Tibial nerve (tissue), 4 donors: ENCODE data around the gene MPND. TPM values are rescaled to one million over a fixed set of nuclear protein-coding genes. Genes with fewer than 3 reads are reported as not detected.

Experiments
- DNase-seq, 2 donors: peaks; one replicate each; pipeline ENCODE4 v3.0.0-alpha.2; 2019; ENCODE audit warnings: low spot score in 2 of 2
- H3K27ac ChIP-seq, 4 donors: fragments of 200-600 bp; sonication (generic) in 3 of 4; one replicate each; pipeline ENCODE4 v1.5.1; 2017 to 2019; ENCODE audit warnings: mild to moderate bottlenecking in 1 of 4
- H3K27me3 ChIP-seq, 2 donors: fragments of 200-600 bp; sonication (generic) in 1 of 2; one replicate each; pipeline versions ENCODE4 v1.5.1 to v1.6.0; 2017 to 2019
- H3K36me3 ChIP-seq, 3 donors: fragments of 200-600 bp; sonication (generic); one replicate each; pipeline ENCODE4 v1.5.1; 2018 to 2019
- H3K4me1 ChIP-seq, 4 donors: fragments of 200-600 bp; sonication (generic) in 3 of 4; one replicate each; pipeline ENCODE4 v1.5.1; 2017 to 2019
- H3K4me3 ChIP-seq, 4 donors: fragments of 200-600 bp; sonication (generic) in 3 of 4; one replicate each; pipeline ENCODE4 v1.5.1; 2017 to 2019; ENCODE audit warnings: mild to moderate bottlenecking in 1 of 4, moderate library complexity in 1 of 4
- H3K9me3 ChIP-seq, 4 donors: fragments of 200-600 bp; sonication (generic) in 3 of 4; one replicate each; pipeline ENCODE4 v1.5.1; 2017 to 2019
- CTCF ChIP-seq, 5 experiments: fragments of 200-600 bp in 3 of 5; fragments of 450-650 bp in 2 of 5; sonication (generic) in 3 of 5; IDR thresholded peaks; one replicate each; pipeline ENCODE4 v1.5.1; 2016 to 2019; ENCODE audit warnings: antibody characterized with exemption in 5 of 5, mild to moderate bottlenecking in 3 of 5, moderate library complexity in 2 of 5
- EP300 ChIP-seq, 2 donors: sonication (generic); formaldehyde crosslinking; IDR thresholded peaks; one replicate each; pipeline ENCODE4 v1.6.1; 2017; ENCODE audit warnings: antibody characterized with exemption in 2 of 2, mild to moderate bottlenecking in 1 of 2
- POLR2A ChIP-seq, 2 donors: fragments of 450-650 bp; IDR thresholded peaks; one replicate each; pipeline ENCODE4 v1.6.1; 2017; ENCODE audit warnings: antibody characterized with exemption in 2 of 2, mild to moderate bottlenecking in 2 of 2, moderate library complexity in 2 of 2
- WGBS, 2 donors: methylation state at CpG; one replicate each; pipeline ENCODE4 v1.1.5; 2018; 5-methylcytosine and 5-hydroxymethylcytosine counted together
- total RNA-seq, 4 donors: library from RNA; depleted of rRNA; stranded (reverse); fragments of >200 nt; gene quantifications; one replicate each; pipeline ENCODE4 v1.1.0, GENCODE V29; 2016

The MPND gene
- total RNA-seq, 4 donors from 2014 or later = 2.2 to 13.2 (median 6.6) TPM

GRCh38 chr19:4376991-4377781 lies 33.8 kb downstream of the MPND start:
- no peak for DNase-seq
- H3K36me3 ChIP-seq = no peaks in the 10 kb centered on the region
- H3K4me1 ChIP-seq = peaks cover 11 to 94% (median 71%) of the 10 kb centered on the region in 4 donors
- 64 to 74% methylated on average over 16 to 23 of the region's 23 CpGs for WGBS, 2 donors
- peak overlapping the region; percentile 55 to 100 (median 89) for H3K27ac ChIP-seq
- H3K9me3 ChIP-seq = no peaks in the 10 kb centered on the region
- no peaks in the 10 kb centered on the region for H3K27me3 ChIP-seq
- TF ChIP-seq EP300 (IDR thresholded peaks at IDR 0.05) = peak in 1 of 2 donors; percentile 36
- TF ChIP-seq POLR2A (IDR thresholded peaks at IDR 0.05) = no peak
- no peak overlapping the region for H3K4me3 ChIP-seq

GRCh38 chr19:4378886-4379285 lies 35.5 kb downstream of the MPND start:
- 91 to 92% methylated on average over 11 of the region's 11 CpGs for WGBS, 2 donors
- H3K27me3 ChIP-seq = no peaks in the 10 kb centered on the region
- H3K27ac ChIP-seq = peak overlapping the region; percentile 70 to 92 (median 78)
- no peak for DNase-seq
- no peaks in the 10 kb centered on the region for H3K9me3 ChIP-seq
- H3K4me1 ChIP-seq = peaks cover 3 to 93% (median 61%) of the 10 kb centered on the region in 4 donors
- no peak overlapping the region for H3K4me3 ChIP-seq
- no peaks in the 10 kb centered on the region for H3K36me3 ChIP-seq
- TF ChIP-seq CTCF (IDR thresholded peaks at IDR 0.05) (no peak), EP300 (IDR thresholded peaks at IDR 0.05) (no peak), POLR2A (IDR thresholded peaks at IDR 0.05) (no peak)

GRCh38 chr19:4379383-4380253 lies 36.3 kb downstream of the MPND start:
- TF ChIP-seq POLR2A (IDR thresholded peaks at IDR 0.05) = no peak
- TF ChIP-seq EP300 (IDR thresholded peaks at IDR 0.05) = peak in 1 of 2 donors; percentile 64
- Histone ChIP-seq H3K27ac (peak overlapping the region; percentile 70 to 92 (median 78)), H3K4me3 (peak overlapping the region in 1 of 4 donors; percentile 21), H3K27me3 (no peaks in the 10 kb centered on the region), H3K36me3 (no peaks in the 10 kb centered on the region), H3K4me1 (peaks cover 3 to 92% (median 57%) of the 10 kb centered on the region in 4 donors), H3K9me3 (no peaks in the 10 kb centered on the region)
- 47 to 57% methylated on average over 20 of the region's 20 CpGs for WGBS, 2 donors
- DNase-seq = no peak

GRCh38 chr19:4380254-4380727 lies 36.9 kb downstream of the MPND start:
- 23 to 27% methylated on average over 17 of the region's 17 CpGs for WGBS, 2 donors

GRCh38 chr19:4385291-4386040 lies 42.1 kb downstream of the MPND start:
- Histone ChIP-seq H3K4me3 (no peak overlapping the region), H3K9me3 (no peaks in the 10 kb centered on the region), H3K36me3 (no peaks in the 10 kb centered on the region), H3K4me1 (peaks cover 5 to 91% (median 52%) of the 10 kb centered on the region in 4 donors), H3K27ac (peak overlapping the region; percentile 65 to 92 (median 78)), H3K27me3 (no peaks in the 10 kb centered on the region)
- TF ChIP-seq EP300 (IDR thresholded peaks at IDR 0.05) (peak in 1 of 2 donors; percentile 55), POLR2A (IDR thresholded peaks at IDR 0.05) (no peak), CTCF (IDR thresholded peaks at IDR 0.05) (no peak)
- WGBS, 2 donors = 41 to 45% methylated on average over 11 to 15 of the region's 15 CpGs
- no peak for DNase-seq

More at GRCh38 chr19:4380254-4380727, 36.9 kb downstream of the MPND start:
- no peaks in the 10 kb centered on the region for H3K9me3 ChIP-seq
- no peak for TF ChIP-seq POLR2A (IDR thresholded peaks at IDR 0.05)
- no peak for TF ChIP-seq CTCF (IDR thresholded peaks at IDR 0.05)
- peak in 1 of 2 donors; percentile 71 for TF ChIP-seq EP300 (IDR thresholded peaks at IDR 0.05)
- H3K36me3 ChIP-seq = no peaks in the 10 kb centered on the region
- no peak for DNase-seq
- peak overlapping the region in 1 of 4 donors; percentile 21 for H3K4me3 ChIP-seq
- H3K27ac ChIP-seq = peak overlapping the region; percentile 70 to 92 (median 78)
- H3K4me1 ChIP-seq = peaks cover 3 to 92% (median 56%) of the 10 kb centered on the region in 4 donors
- H3K27me3 ChIP-seq = no peaks in the 10 kb centered on the region
